T-helper 2 cell treated with Interferon-gamma antibody and Interleukin-4, amounts not matched to agents 100 ng/mL and 5 ng/mL, for 36 hours (primary cell): ENCODE measurements around the gene KIDINS220. TPM values are rescaled to one million over a fixed set of nuclear protein-coding genes. Genes with fewer than 3 reads are reported as not detected.

Experiments
- intact Hi-C: fragments of 100-400 bp; cut with micrococcal nuclease; formaldehyde crosslinking; loops from one replicate; pipeline ENCODE4 v1.15.1; 2023
- total RNA-seq: library from RNA; stranded (reverse); gene quantifications from 2 replicates; pipeline ENCODE4 v1.2.3, GENCODE V29; 2022

Gene KIDINS220
- total RNA-seq, 1 donor from 2014 or later = 31.3 TPM

- intact Hi-C loops = no loop called here
Observed at GRCh38 chr2:8851811-8852560, 14.6 kb upstream of the KIDINS220 start.

DNA sequence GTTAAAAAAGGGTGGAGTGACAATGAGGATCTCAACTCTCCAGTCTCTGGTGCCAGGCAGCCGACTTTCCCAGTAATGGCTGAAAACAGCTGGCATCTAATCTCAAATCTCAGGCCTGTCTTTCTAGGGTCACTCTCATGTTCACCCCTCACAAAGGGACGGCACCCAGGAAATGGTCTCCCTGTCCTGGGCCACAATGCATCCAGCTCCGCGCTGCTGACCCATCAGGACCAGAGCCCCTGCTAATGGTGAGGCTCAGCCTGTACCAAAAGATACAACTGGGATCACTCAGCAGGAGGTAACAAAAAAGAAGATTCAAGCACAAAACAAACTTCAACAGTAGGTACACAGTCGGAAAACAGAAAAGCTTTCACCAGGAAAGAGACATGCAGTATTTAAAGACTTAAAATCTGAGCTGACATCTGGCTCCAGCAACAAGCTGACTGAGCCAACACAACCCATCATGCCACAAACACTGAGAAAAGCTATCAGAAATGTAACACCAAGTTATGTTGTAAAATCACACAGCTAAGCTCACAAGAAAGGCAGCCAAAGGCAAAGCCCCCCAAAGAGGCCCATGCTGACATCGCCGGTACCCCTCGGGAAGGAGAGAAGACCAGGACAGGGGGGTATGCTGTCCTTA is 13.6 kb upstream of the KIDINS220 start:
- intact Hi-C loops = no loop called here

DNA sequence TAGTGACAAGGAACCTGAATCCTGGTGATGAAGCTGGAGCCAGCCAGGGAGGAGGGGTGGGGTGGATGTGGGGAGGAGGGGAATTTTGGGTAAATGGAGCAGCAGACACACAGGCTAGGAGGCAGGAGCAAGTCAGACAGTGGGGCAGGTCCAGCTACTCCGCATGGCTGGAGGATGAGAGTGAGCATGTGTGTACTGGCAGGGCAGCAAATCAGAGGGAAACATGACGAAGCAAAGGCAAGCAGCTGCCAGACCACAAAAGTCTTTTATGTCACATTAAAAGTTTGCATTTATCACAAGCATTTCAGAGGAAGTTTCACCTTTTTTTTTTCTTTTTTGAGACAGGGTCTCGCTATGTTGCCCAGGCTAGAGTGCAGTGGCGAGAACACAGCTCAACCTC is 11.9 kb upstream of the KIDINS220 start:
- intact Hi-C loops = no loop called here

GRCh38 chr2:8848328-8849100 is 11.1 kb upstream of the KIDINS220 start:
- intact Hi-C loops = no loop called here

DNA sequence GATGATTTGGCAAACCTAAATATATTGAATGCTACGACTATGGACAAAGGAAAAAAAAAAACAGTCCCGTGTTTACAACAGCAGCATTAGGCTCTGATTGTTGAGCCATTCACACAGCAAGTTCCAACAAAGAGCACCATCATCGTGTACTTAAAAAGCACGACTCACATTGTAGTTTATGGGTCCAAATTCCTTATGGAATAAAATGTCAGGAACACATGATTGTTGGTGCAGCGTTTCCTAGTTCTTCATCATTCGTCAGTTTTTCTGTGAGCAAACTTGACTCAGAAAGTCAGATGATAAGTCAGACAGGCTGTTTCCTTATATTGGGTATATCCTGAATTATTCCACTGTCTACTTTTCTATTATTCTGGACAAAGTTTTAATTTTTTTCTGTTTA is 10.0 kb upstream of the KIDINS220 start:
- intact Hi-C loops = no loop called here

GRCh38 chr2:8841932-8842331 is 4.5 kb upstream of the KIDINS220 start:
- intact Hi-C loops = no loop called here

DNA sequence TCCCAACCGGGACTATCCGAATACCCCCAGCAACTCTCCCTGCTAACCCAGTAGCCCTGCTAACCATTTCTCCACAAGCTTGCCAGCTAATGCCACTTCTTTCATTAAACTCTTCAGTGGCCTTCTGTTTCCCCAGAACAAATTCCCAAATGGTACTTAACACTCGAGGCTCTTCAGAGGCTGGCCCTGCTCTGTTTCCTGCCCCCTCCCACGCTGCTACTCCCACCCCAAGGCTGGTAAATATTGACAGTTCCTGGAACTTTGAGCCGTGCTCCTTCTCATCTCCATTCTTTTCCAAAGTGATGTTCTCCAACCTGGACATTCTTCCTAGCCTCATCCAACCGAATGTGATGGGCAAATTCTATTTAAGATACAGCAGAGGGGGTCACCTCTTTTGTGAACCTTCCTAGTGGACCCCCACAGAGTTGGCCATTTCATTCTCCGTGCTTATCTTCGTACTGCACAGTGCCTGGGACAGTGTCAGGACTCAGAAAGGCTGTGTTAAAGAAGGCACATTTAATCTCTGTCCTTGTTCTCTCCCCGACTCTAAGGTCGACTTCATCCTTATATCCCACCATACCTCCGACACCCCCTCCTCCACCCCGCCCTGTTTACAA is 3.2 kb upstream of the KIDINS220 start:
- intact Hi-C loops = no loop called here

DNA sequence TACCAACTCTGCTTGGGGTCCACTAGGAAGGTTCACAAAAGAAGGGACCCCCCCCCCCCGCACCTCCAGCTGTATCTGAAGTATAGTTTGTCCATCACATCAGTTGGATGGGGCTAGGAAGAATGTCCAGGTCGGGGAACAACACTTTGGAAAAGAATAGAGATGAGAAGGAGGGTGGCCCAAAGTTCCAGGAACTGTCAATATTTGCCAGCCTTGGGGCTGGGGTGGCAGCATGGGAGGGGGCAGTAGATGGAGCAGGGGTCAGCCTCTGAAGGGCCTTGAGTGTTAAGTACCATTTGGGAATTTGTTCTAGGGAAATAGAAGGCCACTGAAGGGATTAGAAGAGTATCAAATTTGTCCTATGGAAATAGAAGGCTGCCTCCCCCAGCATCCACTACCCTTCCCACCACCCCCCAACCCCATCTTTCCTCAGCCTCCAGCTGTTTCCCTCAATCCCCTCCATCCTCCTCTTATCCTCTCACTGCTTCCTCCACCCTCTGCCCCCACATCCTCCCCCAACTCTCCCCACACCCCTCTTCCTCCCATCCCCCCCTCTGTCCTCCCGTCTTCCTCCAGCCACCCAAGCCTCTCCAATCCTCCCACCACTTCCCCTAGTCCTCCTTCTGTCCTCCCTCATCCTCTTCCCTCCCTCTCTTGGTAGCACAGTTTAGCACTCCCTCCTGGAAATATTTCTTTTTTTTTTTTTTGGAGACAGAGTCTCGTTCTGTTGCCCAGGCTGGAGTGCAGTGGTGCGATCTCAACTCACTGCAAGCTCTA is 2.0 kb upstream of the KIDINS220 start:
- intact Hi-C loops = no loop called here

- intact Hi-C loops = loop anchor here (1.0 kb wide), 1 partner anchor 166 kb away; the partner anchor contains the start of gene MBOAT2
Observed at GRCh38 chr2:8837795-8838140, 355 bp upstream of the KIDINS220 start.

DNA sequence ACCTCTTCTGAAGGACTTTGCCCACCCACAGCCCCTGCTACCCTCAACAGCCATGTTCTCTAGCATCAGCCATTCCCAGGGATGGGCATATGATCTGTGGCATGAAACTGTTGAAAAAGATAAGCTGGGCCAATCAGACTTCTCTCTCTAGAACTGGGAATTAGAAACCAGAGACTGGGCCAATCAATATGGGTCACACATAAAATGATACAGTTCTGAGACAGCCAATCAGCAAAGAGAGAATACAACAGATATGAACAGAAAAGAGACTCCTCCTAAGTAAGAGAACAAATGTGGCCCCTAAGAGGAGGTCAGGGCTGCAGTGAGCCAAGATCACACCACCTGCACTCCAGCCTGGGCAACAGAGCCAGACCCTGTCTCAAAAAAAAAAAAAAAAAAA is 2.1 kb downstream of the KIDINS220 start:
- intact Hi-C loops = no loop called here

DNA sequence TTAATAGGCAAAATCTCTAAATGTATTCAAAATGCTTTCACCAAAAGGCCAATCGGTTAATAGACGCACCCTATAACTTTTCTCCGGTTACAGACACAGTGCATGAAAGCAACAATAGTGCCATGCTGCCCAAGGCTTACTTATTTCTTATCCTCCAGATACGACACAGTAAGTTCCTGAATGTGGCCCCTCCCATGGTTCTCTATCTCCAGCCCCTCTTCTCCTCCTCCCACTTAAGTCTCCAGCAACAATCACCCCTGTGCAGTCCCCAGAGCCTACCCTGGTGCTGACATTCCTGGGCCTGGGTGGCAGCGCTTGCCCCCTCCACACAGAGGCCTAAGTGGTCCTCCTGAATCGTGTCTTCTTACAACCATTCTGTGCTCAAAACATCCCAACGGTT is 3.6 kb downstream of the KIDINS220 start:
- intact Hi-C loops = no loop called here

DNA sequence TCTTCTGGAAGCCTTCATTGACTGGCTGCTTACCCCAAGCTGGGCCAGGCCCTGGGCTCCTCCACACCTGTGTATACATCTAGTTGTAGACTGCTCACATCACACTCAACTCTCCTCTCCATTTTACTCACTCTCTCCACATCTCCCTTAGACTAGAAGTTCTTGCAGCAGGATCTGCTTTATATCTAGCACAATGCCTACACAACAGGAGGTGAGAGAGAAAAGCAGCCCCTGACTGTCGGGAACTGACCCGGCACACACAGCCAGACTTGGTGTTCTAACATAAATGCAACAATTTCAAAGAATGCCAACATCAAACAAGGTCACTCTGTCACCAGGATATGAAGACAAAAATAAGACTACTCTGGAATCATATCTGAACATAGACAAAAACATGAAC is 5.9 kb downstream of the KIDINS220 start:
- intact Hi-C loops = no loop called here

DNA sequence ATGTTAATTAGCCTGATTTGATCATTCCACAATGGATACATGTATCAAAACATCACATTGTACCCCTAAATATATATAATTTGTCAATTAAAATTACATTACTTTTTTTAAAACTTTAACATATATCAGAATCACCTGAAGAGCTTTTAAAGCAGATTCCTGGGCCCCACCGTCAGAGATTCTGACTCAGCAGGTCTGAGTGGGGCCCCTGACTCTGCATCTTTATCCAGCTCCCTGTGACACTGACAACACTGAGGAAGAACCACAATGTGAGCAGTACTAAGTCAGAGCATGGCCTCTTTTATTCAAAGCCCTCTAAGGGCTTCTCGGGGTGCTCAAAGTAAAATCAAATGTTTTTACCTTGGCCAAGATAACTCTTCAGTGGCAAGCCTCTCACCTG is 9.7 kb downstream of the KIDINS220 start:
- intact Hi-C loops = no loop called here

DNA sequence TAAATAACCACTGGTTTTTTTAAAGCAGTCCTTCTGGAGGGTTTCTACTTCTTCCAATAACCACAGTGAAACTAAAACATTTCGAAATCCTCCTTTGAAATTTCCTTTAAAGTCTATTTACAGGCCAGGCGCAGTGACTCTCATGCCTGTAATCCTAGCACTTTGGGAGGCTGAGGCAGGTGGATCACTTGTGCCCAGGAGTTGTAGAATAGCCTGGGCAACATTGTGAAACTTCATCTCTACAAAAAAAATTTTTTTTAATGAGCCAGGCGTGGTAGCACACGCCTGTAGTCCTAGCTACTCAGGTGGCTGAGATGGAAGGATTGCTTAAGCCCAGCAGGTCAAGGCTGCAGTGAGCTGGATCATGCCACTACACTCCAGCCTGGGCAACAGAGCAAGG is 15.2 kb downstream of the KIDINS220 start:
- intact Hi-C loops = no loop called here

DNA sequence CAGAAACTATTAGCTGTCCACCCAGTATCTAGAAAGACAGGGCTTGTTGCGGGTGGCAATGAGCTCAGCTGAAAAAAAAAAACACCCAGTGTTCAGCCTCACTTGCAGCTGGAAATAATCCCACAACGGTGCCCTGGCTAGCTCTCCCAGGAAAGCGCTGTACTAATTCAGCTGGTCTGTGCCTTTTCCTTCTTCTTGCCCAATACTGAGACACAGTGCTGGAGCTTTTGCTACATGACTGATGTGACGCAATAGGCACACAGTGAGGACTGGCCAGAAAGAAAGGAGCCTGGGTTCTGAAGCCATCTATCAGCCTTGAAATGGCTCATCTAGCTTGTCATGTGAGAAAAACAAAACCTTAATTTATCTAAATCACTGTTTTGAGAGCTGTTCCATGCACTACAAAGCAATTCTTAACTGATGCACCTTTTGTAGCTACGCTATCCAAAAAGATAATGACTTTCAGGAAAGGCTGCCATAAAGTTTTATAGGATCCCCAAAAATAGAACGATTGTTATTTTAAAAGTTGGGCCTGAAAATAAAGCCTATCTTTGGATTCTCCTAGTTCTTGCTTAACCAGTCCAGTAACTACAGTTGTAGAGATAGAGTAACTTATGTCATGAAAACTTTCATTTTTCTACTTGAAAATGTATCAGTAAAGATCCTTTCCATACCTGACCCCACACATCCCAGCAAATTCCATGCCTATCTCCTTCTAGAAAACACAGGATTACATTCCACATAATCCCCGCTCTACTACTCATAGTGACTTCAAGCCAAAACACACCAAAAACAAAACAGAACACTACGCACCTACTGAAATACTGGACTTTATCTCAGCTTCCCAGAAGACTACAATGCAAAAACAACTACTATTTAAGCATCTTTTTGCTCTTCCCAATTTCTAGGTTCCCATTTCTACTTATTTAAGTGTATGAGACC is 15.9 kb downstream of the KIDINS220 start:
- intact Hi-C loops = no loop called here

- intact Hi-C loops = no loop called here
Observed at GRCh38 chr2:8819948-8820347, 17.5 kb downstream of the KIDINS220 start.

- intact Hi-C loops = no loop called here
Observed at GRCh38 chr2:8819194-8819593, 18.2 kb downstream of the KIDINS220 start.

- intact Hi-C loops = no loop called here
Observed at GRCh38 chr2:8817221-8817620, 20.2 kb downstream of the KIDINS220 start.

DNA sequence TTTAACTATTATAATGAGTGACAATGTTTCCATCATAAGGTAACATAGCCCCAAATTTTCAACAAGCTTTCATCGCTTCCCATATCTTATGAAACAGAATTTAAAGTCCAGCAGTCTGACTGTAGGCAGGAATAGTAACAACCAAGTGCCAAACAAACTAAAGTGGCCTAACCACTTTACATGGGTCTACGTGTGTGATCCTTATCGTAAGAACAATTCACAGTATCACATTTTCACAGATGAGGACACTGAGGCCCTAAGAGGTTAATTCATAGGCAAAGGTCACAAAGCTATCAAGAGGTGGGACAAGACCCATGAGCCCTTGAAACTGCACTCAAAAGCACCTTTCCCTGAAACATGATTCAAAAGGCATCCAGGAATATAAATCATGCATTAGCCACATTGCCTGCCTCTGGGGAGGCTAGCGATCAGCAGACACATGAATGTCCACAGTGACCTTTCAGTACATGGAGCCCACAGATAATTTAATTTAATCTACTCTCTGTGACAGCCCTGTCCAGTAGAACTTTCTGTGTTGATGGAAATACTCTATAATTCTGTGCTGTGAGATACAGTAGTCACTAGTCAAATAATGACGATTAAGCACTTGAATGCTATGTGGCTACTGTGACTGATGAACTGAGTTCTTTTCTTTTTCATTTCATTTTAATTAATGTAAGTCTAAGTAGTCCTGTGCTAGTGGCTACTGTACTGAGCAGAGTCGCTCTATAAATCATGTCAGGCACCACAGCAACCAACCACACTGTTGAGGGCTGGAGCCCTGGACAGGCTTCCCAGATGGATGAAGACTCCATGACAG is 30.3 kb downstream of the KIDINS220 start:
- intact Hi-C loops = no loop called here
